GM12878 (cell line): ENCODE measurements around the gene PNMA8B. TPM values are rescaled to one million over a fixed set of nuclear protein-coding genes. Genes with fewer than 3 reads are reported as not detected.

ENCODE experiments used
- ATAC-seq: fragments of 200-7000 bp; cut with Tn5 transposase; 3 replicates; pipeline ENCODE4 v1.9.1; 2020; ENCODE audit warnings: mild to moderate bottlenecking, moderate library complexity
- BruUV-seq: library from RNA; stranded (reverse); fragments of 400-500 nt; replicated peaks from 2 replicates; lab custom pipeline; 2021; lab: Mats Ljungman, UMichigan
- CTCF ChIA-PET: fragments of 300-600 bp; sonication (Branson Sonifier 250); formaldehyde crosslinking; extraction: SDS; loops from one replicate; lab custom pipeline; 2021; ENCODE audit warnings: inconsistent platforms; lab: Yijun Ruan, JAX
- POLR2A ChIA-PET: fragments of 350-600 bp; formaldehyde crosslinking; extraction: SDS; loops from one replicate; lab custom pipeline; 2021; ENCODE audit warnings: inconsistent platforms; lab: Charles Lee
- RAD21 ChIA-PET: fragments of 300-600 bp; sonication (Branson Sonifier 250); formaldehyde crosslinking; loops from one replicate; lab custom pipeline; 2023; ENCODE audit warnings: antibody characterized with exemption; ENCODE audit not compliant: unreplicated experiment; lab: Charles Lee
- SMC1A ChIA-PET: fragments of 300-600 bp; sonication (Branson Sonifier 250); formaldehyde crosslinking; loops from one replicate; lab custom pipeline; 2023; ENCODE audit not compliant: unreplicated experiment, uncharacterized antibody; lab: Charles Lee
- DNase-seq: peaks from one replicate; pipeline ENCODE4 v3.0.0-alpha.2; 2011; ENCODE audit warnings: low read depth, low spot score
- FAIRE-seq: peaks from 3 replicates; lab custom pipeline; 2011; peaks lifted over from hg19 to GRCh38; lab: Jason Lieb, UNC
- H2AFZ ChIP-seq: 2 replicates; pipeline ENCODE4 v1.6.0; 2011; ENCODE audit warnings: low read depth, low read length, control low read depth; ENCODE audit not compliant: control insufficient read depth
- H3K27ac ChIP-seq: 2 replicates; pipeline ENCODE4 v1.5.1; 2011; ENCODE audit warnings: control low read depth; ENCODE audit not compliant: control insufficient read depth, insufficient read depth
- H3K27me3 ChIP-seq, 2 experiments: replicated peaks in 1 of 2; 2 replicates each; pipeline versions ENCODE4 v1.6.0 to v1.6.1; 2011; ENCODE audit warnings: low read length in 1 of 2; ENCODE audit not compliant: control insufficient read depth in 2 of 2, insufficient read depth in 2 of 2
- H3K36me3 ChIP-seq, 2 experiments: 2 replicates each; pipeline ENCODE4 v1.5.1; 2011; ENCODE audit warnings: low read length in 1 of 2; ENCODE audit not compliant: control insufficient read depth in 2 of 2, insufficient read depth in 2 of 2
- H3K4me1 ChIP-seq: 2 replicates; pipeline ENCODE4 v1.6.1; 2011; ENCODE audit warnings: mild to moderate bottlenecking, low read length, moderate library complexity, mixed read lengths; ENCODE audit not compliant: control insufficient read depth, insufficient read depth
- H3K4me2 ChIP-seq: 2 replicates; pipeline ENCODE4 v1.6.0; 2011; ENCODE audit warnings: control low read depth; ENCODE audit not compliant: control insufficient read depth, insufficient read depth
- H3K4me3 ChIP-seq: fragments of 200-600 bp; sonication (generic); 2 replicates; pipeline ENCODE4 v1.5.1; 2016
- H3K79me2 ChIP-seq: 2 replicates; pipeline ENCODE4 v1.6.0; 2011; ENCODE audit warnings: low read length; ENCODE audit not compliant: control insufficient read depth, insufficient read depth
- H3K9ac ChIP-seq: 2 replicates; pipeline ENCODE4 v1.8.0; 2011; ENCODE audit warnings: low read length, control low read depth, mixed read lengths; ENCODE audit not compliant: control insufficient read depth, insufficient read depth
- H3K9me3 ChIP-seq: replicated peaks from 3 replicates; pipeline ENCODE4 v1.5.1; 2011; ENCODE audit warnings: mild to moderate bottlenecking, low read length; ENCODE audit not compliant: control insufficient read depth, insufficient read depth
- H4K20me1 ChIP-seq: 2 replicates; pipeline ENCODE4 v1.6.0; 2011; ENCODE audit not compliant: control insufficient read depth, insufficient read depth
- CBX5 ChIP-seq: sonication (generic); IDR thresholded peaks from 2 replicates; pipeline ENCODE4 v1.6.1; 2016; ENCODE audit warnings: low read depth, moderate library complexity, mild to moderate bottlenecking, inconsistent platforms
- CHD4 ChIP-seq: fragments of 200-600 bp; sonication (generic); IDR thresholded peaks from 2 replicates; pipeline ENCODE4 v1.6.1; 2016; ENCODE audit warnings: mild to moderate bottlenecking
- ESRRA ChIP-seq: IDR thresholded peaks from 2 replicates; pipeline ENCODE4 v1.6.1; 2012; ENCODE audit warnings: mild to moderate bottlenecking, low read length, improper control_type of control experiment
- IRF4 ChIP-seq: IDR thresholded peaks from 2 replicates; pipeline ENCODE4 v1.6.1; 2011; ENCODE audit warnings: low read depth, low read length
- JUNB ChIP-seq: IDR thresholded peaks from 2 replicates; pipeline ENCODE4 v1.6.1; 2016; ENCODE audit warnings: antibody characterized with exemption, mild to moderate bottlenecking
- MXI1 ChIP-seq: fragments of 150-350 bp; IDR thresholded peaks from 2 replicates; pipeline ENCODE4 v1.6.1; 2011; ENCODE audit warnings: low read depth, mild to moderate bottlenecking, inconsistent platforms, low read length, improper control_type of control experiment
- NR2C1 ChIP-seq: fragments of 450-650 bp; IDR thresholded peaks from 2 replicates; pipeline ENCODE4 v1.6.1; 2017; ENCODE audit warnings: antibody characterized with exemption, mild to moderate bottlenecking, moderate library complexity
- RCOR1 ChIP-seq: conservative IDR thresholded peaks from 2 replicates; pipeline ENCODE4 v1.6.1; 2012; ENCODE audit warnings: low read depth, low read length, improper control_type of control experiment
- RFX5 ChIP-seq: IDR thresholded peaks from 2 replicates; pipeline ENCODE4 v1.6.1; 2011; ENCODE audit warnings: low read depth, low read length, improper control_type of control experiment
- SMC3 ChIP-seq: IDR thresholded peaks from 2 replicates; pipeline ENCODE4 v1.6.1; 2011; ENCODE audit warnings: low read length, improper control_type of control experiment, borderline replicate concordance
- SREBF1 ChIP-seq: IDR thresholded peaks from 2 replicates; pipeline ENCODE4 v1.6.1; 2012; ENCODE audit warnings: mild to moderate bottlenecking, low read length
- SREBF2 ChIP-seq: IDR thresholded peaks from 2 replicates; pipeline ENCODE4 v1.6.1; 2012; ENCODE audit warnings: mild to moderate bottlenecking, low read length
- STAT3 ChIP-seq: IDR thresholded peaks from 2 replicates; pipeline ENCODE4 v1.6.1; 2011; ENCODE audit warnings: low read depth, low read length, improper control_type of control experiment
- ZNF217 ChIP-seq: fragments of 450-650 bp; IDR thresholded peaks from 2 replicates; pipeline ENCODE4 v1.6.1; 2017; ENCODE audit warnings: antibody characterized with exemption, mild to moderate bottlenecking
- WGBS: methylation state at CpG from one replicate; pipeline ENCODE4 v1.1.6; 2016; ENCODE audit warnings: low lambda C conversion rate; ENCODE audit not compliant: insufficient replicate concordance, insufficient coverage; ENCODE audit errors: missing lambda C conversion rate; 5-methylcytosine and 5-hydroxymethylcytosine counted together
- in situ Hi-C: fragments of 300-500 bp; cut with MboI; formaldehyde crosslinking; loops from 9 replicates; pipeline ENCODE4 v1.14.3; 2018; ENCODE audit warnings: mixed read lengths
- intact Hi-C: fragments of 100-400 bp; cut with micrococcal nuclease; formaldehyde crosslinking; loops from one replicate; pipeline ENCODE4 v1.14.2; 2022; ENCODE audit not compliant: unreplicated experiment
- polyA plus RNA-seq, 11 experiments: library from polyadenylated mRNA; depleted of rRNA in 4 of 11; unstranded in 6 of 11; stranded (reverse) in 5 of 11; fragments of >200 nt; fragmentation: Nextera tagmentation in 4 of 11; fragmentation: Illumina TruSeq in 1 of 11; extraction: Ambion mirVana in 4 of 11; extraction: Trizol in 1 of 11; gene quantifications; 1 replicate in 1 of 11; 2 replicates in 10 of 11; pipeline versions ENCODE4 v1.2.1 to v1.2.3, GENCODE V29; 2011 to 2016; ENCODE audit warnings: inconsistent platforms in 2 of 11, missing spikeins in 2 of 11, low read depth in 1 of 11
- total RNA-seq, 4 experiments: library from RNA; depleted of rRNA in 3 of 4; stranded (reverse); fragments of >200 nt in 3 of 4; fragmentation: Illumina TruSeq in 1 of 4; extraction: Trizol in 1 of 4; gene quantifications; 2 replicates each; pipeline versions ENCODE4 v1.2.1 to v1.2.3, GENCODE V29; 2013 to 2021
- TF ChIP-seq, protein P1 (sequence below): fragments of 450-650 bp; IDR thresholded peaks from 2 replicates; pipeline ENCODE4 v1.6.1; 2016; ENCODE audit warnings: mild to moderate bottlenecking
- TF ChIP-seq, protein P2 (sequence below): fragments of 450-650 bp; IDR thresholded peaks from 2 replicates; pipeline ENCODE4 v1.6.1; 2018; ENCODE audit warnings: borderline replicate concordance, mild to moderate bottlenecking; ENCODE audit not compliant: partially characterized antibody

PNMA8B gene
- total and polyA plus RNA-seq, 10 of the 15 experiments (the other 5 are each of a cell fraction or from before 2014, with no cell fraction given) = 0.01 TPM; not detected in 9

DNA sequence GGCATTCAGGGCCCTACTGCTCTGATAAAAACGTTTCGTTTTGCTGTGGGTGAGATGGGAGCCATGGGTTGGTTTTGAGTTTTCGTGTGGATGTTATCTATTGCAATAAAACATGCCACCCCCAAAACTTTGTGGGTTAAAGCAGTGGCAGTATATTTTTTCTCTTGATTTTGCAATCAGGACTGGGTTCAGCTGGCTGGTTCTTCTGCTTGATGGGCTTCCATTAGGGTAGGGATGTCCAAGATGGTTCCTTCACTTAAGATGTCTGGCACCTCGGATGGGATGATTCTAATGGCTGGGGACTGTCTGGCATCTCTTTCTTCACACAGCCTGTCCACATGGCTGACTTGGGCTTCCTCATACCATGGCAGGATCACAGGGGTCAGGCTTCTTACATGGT lies 15.6 kb upstream of the PNMA8B start:
- Histone ChIP-seq H3K9me3 (no peaks in the 10 kb centered on the region; the same call in 2 of the 3 replicates), H3K4me3 (no peak overlapping the region), H3K9ac (no peak overlapping the region), H2AFZ (no peak overlapping the region), H3K4me1 (no peaks in the 10 kb centered on the region), H3K27me3 (no peaks in the 10 kb centered on the region; a peak in 1 of 4 replicates), H3K27ac (no peak overlapping the region), H4K20me1 (no peaks in the 10 kb centered on the region), H3K36me3 (no peaks in the 10 kb centered on the region), H3K4me2 (no peak overlapping the region), H3K79me2 (no peaks in the 10 kb centered on the region)
- in situ Hi-C loops (no loop called here), intact Hi-C loops (no loop called here)
- SMC1A ChIA-PET = interaction anchor here (1.2 kb wide), 1 partner anchor 247 kb away, joined by 3 read pairs; no protein-coding TSS in a partner anchor
- TF ChIP-seq SMC3 (no peak), SREBF1 (no peak), IRF4 (no peak), CBX5 (no peak)
- WGBS = 0% methylated on average over 4 of the region's 4 CpGs
- RAD21 ChIA-PET = no interaction called here
- CTCF ChIA-PET = interaction anchor here (0.7 to 1.5 kb wide), 3 partner anchors 12 to 115 kb away, joined by 3 to 5 read pairs (median 4); no protein-coding TSS in a partner anchor
- DNase-seq (no peak), ATAC-seq (no peak), FAIRE-seq (no peak)
- POLR2A ChIA-PET = no interaction called here
- BruUV-seq = no TSS peak

DNA sequence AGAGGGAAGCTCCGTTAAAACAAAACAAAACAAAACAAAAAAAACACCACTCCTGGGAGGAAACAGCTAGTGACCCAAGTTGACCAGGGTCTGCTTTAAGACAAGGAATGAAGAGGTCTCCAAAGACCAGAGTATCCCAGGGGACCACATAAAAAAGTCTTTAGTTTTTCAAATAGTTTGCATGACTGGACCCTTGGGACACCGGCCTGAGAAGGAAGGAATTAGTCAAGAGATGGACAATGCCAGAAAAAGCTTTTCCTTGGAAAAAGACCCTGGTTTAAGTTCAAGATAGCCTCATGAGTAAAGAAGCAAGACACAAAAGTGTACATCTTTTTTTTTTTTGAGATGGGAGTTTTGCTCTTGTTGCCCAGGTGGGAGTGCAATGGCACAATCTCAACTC lies 12.5 kb upstream of the PNMA8B start:
- SMC1A ChIA-PET = no interaction called here
- Histone ChIP-seq H3K4me2 (no peak overlapping the region), H3K79me2 (no peaks in the 10 kb centered on the region), H3K4me1 (no peaks in the 10 kb centered on the region; the same call in 1 of the 2 replicates), H4K20me1 (no peaks in the 10 kb centered on the region), H3K27ac (no peak overlapping the region), H3K27me3 (no peaks in the 10 kb centered on the region; a peak in 1 of 4 replicates), H3K36me3 (no peaks in the 10 kb centered on the region), H3K9me3 (peaks cover 4% of the 10 kb centered on the region; the same call in 2 of the 3 replicates), H3K4me3 (no peak overlapping the region), H3K9ac (no peak overlapping the region), H2AFZ (no peak overlapping the region)
- DNase-seq (no peak), ATAC-seq (no peak), FAIRE-seq (no peak)
- 0% methylated on average over 2 of the region's 2 CpGs for WGBS
- CTCF ChIA-PET = interaction anchor here (0.9 kb wide), 1 partner anchor 29 kb away, joined by 3 read pairs; no protein-coding TSS in a partner anchor
- RAD21 ChIA-PET = no interaction called here
- no TSS peak for BruUV-seq
- intact Hi-C loops = no loop called here
- POLR2A ChIA-PET = interaction anchor here (0.6 kb wide), 1 partner anchor 112 kb away, joined by 3 read pairs; no protein-coding TSS in a partner anchor
- in situ Hi-C loops = no loop called here
- TF ChIP-seq ESRRA (no peak), MXI1 (no peak), STAT3 (no peak), CHD4 (no peak), JUNB (no peak), RCOR1 (no peak), SREBF2 (no peak), NR2C1 (no peak), RFX5 (no peak), ZNF217 (no peak)
- TF ChIP-seq, protein P1, sequence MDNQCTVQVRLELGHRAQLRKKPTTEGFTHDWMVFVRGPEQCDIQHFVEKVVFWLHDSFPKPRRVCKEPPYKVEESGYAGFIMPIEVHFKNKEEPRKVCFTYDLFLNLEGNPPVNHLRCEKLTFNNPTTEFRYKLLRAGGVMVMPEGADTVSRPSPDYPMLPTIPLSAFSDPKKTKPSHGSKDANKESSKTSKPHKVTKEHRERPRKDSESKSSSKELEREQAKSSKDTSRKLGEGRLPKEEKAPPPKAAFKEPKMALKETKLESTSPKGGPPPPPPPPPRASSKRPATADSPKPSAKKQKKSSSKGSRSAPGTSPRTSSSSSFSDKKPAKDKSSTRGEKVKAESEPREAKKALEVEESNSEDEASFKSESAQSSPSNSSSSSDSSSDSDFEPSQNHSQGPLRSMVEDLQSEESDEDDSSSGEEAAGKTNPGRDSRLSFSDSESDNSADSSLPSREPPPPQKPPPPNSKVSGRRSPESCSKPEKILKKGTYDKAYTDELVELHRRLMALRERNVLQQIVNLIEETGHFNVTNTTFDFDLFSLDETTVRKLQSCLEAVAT = no peak
- TF ChIP-seq, protein P2, sequence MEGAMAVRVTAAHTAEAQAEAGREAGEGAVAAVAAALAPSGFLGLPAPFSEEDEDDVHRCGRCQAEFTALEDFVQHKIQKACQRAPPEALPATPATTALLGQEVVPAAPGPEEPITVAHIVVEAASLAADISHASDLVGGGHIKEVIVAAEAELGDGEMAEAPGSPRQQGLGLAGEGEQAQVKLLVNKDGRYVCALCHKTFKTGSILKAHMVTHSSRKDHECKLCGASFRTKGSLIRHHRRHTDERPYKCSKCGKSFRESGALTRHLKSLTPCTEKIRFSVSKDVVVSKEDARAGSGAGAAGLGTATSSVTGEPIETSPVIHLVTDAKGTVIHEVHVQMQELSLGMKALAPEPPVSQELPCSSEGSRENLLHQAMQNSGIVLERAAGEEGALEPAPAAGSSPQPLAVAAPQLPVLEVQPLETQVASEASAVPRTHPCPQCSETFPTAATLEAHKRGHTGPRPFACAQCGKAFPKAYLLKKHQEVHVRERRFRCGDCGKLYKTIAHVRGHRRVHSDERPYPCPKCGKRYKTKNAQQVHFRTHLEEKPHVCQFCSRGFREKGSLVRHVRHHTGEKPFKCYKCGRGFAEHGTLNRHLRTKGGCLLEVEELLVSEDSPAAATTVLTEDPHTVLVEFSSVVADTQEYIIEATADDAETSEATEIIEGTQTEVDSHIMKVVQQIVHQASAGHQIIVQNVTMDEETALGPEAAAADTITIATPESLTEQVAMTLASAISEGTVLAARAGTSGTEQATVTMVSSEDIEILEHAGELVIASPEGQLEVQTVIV = no peak
